ENCODE results near the gene ZCCHC14. TPM values are rescaled to one million over a fixed set of nuclear protein-coding genes. Genes with fewer than 3 reads are reported as not detected.

The ZCCHC14 gene
- total and polyA plus RNA-seq, 8 donors = 23.4 to 38.7 (median 31.4) TPM

DNA sequence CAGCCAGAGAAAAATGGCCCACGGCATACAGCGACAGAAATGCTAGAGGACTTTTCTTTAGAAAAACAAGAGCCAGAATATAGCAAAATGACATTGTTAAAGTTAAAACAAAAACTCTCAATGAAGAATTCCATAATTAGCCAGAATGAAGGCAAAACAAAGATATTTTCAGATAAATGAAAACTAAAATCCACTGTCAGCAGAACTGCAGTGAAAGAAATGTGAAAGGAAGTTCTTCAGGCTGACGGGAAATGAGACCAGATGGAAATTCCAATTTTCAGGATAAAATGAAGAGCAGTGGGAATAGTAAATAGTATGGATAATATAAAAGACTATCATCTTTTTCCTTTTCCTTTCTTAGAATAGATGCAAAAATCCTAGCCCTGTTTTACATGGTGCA, 38.4 kb downstream of the ZCCHC14 start:
- Histone ChIP-seq H3K9me3 (no peaks in the 10 kb centered on the region), H3K36me3 (peaks cover 0 to 52% of the 10 kb centered on the region in 2 donors), H3K27me3 (no peaks in the 10 kb centered on the region), H3K4me3 (no peak overlapping the region), H3K4me1 (peaks cover 11 to 15% of the 10 kb centered on the region in 2 donors), H3K27ac (no peak overlapping the region)
- no peak for DNase-seq
- intact Hi-C loops (cut with DNase I) = no loop called here
- TF ChIP-seq, protein P1, sequence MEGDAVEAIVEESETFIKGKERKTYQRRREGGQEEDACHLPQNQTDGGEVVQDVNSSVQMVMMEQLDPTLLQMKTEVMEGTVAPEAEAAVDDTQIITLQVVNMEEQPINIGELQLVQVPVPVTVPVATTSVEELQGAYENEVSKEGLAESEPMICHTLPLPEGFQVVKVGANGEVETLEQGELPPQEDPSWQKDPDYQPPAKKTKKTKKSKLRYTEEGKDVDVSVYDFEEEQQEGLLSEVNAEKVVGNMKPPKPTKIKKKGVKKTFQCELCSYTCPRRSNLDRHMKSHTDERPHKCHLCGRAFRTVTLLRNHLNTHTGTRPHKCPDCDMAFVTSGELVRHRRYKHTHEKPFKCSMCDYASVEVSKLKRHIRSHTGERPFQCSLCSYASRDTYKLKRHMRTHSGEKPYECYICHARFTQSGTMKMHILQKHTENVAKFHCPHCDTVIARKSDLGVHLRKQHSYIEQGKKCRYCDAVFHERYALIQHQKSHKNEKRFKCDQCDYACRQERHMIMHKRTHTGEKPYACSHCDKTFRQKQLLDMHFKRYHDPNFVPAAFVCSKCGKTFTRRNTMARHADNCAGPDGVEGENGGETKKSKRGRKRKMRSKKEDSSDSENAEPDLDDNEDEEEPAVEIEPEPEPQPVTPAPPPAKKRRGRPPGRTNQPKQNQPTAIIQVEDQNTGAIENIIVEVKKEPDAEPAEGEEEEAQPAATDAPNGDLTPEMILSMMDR (IDR thresholded peaks at IDR 0.05) = no peak
- ATAC-seq = no peak

DNA sequence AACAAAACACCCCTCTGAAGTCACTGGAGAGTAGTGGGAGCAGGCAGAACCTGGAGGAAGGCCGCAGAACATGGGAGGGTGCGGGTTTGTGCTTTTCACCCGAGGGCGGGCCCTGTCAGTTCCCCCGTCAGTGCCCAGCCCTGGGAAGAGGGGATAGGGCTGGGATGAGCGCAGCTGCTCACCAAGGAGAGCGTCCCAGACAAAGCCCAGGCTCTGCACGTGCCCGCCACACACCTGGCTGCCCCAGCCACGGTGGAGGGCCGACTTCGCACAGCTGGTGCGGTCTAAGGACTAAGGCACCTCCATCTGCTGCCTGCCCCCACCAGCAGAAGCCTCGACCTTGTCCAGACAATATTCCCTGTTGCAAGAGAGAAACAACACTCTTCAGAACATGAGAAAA, 39.5 kb downstream of the ZCCHC14 start:
- Histone ChIP-seq H3K27ac (no peak overlapping the region), H3K27me3 (no peaks in the 10 kb centered on the region), H3K9me3 (no peaks in the 10 kb centered on the region), H3K36me3 (peaks cover 0 to 50% of the 10 kb centered on the region in 2 donors), H3K4me1 (peaks cover 9 to 15% of the 10 kb centered on the region in 2 donors), H3K4me3 (no peak overlapping the region)
- intact Hi-C loops (cut with DNase I) = no loop called here
- no peak for DNase-seq
- ATAC-seq = no peak
- TF ChIP-seq, protein P1 (IDR thresholded peaks at IDR 0.05) = no peak

DNA sequence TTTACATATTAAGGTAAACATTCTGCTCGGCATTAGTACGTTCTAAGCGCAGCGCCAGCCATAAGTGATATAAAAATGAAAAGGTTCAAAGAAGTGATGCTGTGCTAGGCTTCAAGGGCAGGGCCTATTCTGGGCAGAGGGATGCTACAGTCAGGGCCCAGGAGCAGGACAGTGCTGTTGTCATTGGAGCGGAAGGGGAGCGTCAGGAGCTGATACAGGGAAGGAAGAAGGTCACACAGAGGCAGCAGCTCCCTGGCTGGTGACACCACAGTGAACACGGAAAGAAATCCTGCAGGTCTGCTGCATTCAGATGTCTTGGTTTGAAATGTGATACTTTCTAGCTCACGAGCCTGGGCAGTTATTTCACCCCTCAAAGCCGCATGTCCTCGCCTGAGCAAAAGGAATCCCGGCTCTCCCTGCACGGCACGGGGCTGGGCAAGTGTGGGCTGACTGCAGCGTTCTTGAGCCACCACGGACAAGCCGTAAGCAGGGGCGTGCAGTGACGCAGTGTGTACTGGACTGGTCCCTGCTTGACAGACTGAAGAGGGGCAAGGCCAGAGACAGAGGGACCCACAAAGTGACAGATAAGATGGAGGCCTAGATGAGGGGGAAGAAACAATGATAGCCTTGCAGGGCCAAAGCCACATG, 41.1 kb downstream of the ZCCHC14 start:
- ATAC-seq (no peak), DNase-seq (no peak)
- no peak overlapping the region for H3K4me3 ChIP-seq
- H3K9me3 ChIP-seq = no peaks in the 10 kb centered on the region
- H3K27me3 ChIP-seq = no peaks in the 10 kb centered on the region
- intact Hi-C loops (cut with DNase I) = no loop called here
- H3K36me3 ChIP-seq = peaks cover 0 to 58% of the 10 kb centered on the region in 2 donors
- no peaks in the 10 kb centered on the region for H3K4me1 ChIP-seq
- no peak overlapping the region for H3K27ac ChIP-seq
- TF ChIP-seq, protein P1 (IDR thresholded peaks at IDR 0.05) = no peak

DNA sequence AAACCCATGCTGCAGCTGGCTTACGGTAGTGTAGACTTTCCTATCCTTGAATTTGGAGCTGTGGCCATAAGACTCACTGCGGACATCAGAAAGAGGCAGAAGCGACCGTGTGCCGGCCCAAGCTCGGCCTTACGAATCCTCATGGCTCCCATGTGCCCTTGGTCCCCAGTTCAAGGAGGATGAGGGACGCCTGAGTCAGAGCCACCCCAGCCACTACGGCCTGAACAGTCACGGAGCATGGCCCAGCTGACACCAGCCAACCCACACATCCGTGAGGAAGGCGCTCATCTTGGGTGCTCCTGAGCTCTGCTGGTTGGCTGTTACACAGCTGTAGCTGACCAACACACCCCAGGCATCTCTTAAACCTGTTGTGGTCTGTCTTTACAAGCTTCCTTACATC, 44.0 kb downstream of the ZCCHC14 start:
- DNase-seq (no peak), ATAC-seq (no peak)
- H3K4me1 ChIP-seq = no peaks in the 10 kb centered on the region
- peaks cover 0 to 63% of the 10 kb centered on the region in 2 donors for H3K36me3 ChIP-seq
- H3K27me3 ChIP-seq = no peaks in the 10 kb centered on the region
- H3K9me3 ChIP-seq = no peaks in the 10 kb centered on the region
- TF ChIP-seq, protein P1 (IDR thresholded peaks at IDR 0.05) = no peak
- no peak overlapping the region for H3K4me3 ChIP-seq
- intact Hi-C loops (cut with DNase I) = no loop called here
- H3K27ac ChIP-seq = no peak overlapping the region

DNA sequence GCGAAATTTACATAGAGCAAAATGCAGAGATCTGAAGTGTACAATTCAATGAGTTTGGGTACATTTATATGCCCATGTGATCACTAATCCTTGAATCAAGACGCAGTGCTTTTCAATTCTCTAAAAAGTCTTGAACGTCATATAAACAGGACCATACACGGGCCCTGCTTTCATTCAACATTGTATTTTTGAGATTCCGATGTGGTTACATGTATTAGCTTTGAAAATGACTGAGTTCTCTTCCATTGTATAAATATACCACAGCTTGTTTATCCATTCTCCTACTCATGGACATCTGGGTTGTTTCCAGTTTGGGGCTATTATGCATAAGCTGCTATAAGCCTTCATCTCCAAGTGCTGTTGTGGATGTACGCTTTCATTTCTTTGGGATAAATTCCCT, 45.5 kb downstream of the ZCCHC14 start:
- H3K27ac ChIP-seq = peak overlapping the region in 1 of 2 donors; percentile 23
- no peaks in the 10 kb centered on the region for H3K4me1 ChIP-seq
- peak in 1 of 4 donors; percentile 13 for DNase-seq
- intact Hi-C loops (cut with DNase I) = no loop called here
- TF ChIP-seq, protein P1 (IDR thresholded peaks at IDR 0.05) = no peak
- no peaks in the 10 kb centered on the region for H3K27me3 ChIP-seq
- ATAC-seq = no peak
- H3K36me3 ChIP-seq = peaks cover 0 to 49% of the 10 kb centered on the region in 2 donors
- no peak overlapping the region for H3K4me3 ChIP-seq
- no peaks in the 10 kb centered on the region for H3K9me3 ChIP-seq
